IMR-90 (cell line): ENCODE results near the gene NOBOX. TPM values are rescaled to one million over a fixed set of nuclear protein-coding genes. Genes with fewer than 3 reads are reported as not detected.
"Not testable (repeated sequence)": the region's sequence is repeated elsewhere in the genome, so short reads cannot be mapped to it uniquely, and the experiment has no call there.

Experiments
- ATAC-seq: fragments of 200-7000 bp; cut with Tn5 transposase; 2 replicates; pipeline ENCODE4 v1.9.1; 2020; ENCODE audit warnings: low read depth, mild to moderate bottlenecking, moderate library complexity
- BruUV-seq: library from RNA; stranded (reverse); fragments of 400-500 nt; replicated peaks from 2 replicates; lab custom pipeline; 2021; lab: Mats Ljungman, UMichigan
- CTCF ChIA-PET: fragments of 300-600 bp; formaldehyde crosslinking; extraction: SDS; loops from one replicate; lab custom pipeline; 2021; ENCODE audit warnings: antibody characterized with exemption; lab: Yijun Ruan, JAX
- POLR2A ChIA-PET: fragments of 300-600 bp; sonication (Branson Sonifier 250); formaldehyde crosslinking; loops from one replicate; lab custom pipeline; 2022; ENCODE audit warnings: antibody characterized with exemption; ENCODE audit not compliant: unreplicated experiment; lab: Charles Lee
- DNase-seq: peaks from one replicate; pipeline ENCODE4 v3.0.0; 2013
- H2AFZ ChIP-seq: replicated peaks from 2 replicates; pipeline ENCODE3; 2013; ENCODE audit warnings: low read length, mild to moderate bottlenecking; ENCODE audit not compliant: poor library complexity
- H2AK5ac ChIP-seq: 2 replicates; pipeline ENCODE4 v1.6.1; 2013; ENCODE audit warnings: low read depth, low read length, inconsistent platforms
- H2AK9ac ChIP-seq: replicated peaks from 2 replicates; pipeline ENCODE3; 2013; ENCODE audit warnings: mild to moderate bottlenecking, low read depth, low read length, moderate library complexity; ENCODE audit not compliant: poor library complexity
- H2BK120ac ChIP-seq: 2 replicates; pipeline ENCODE4 v1.6.1; 2013; ENCODE audit warnings: low read depth, low read length, inconsistent platforms
- H2BK15ac ChIP-seq: 3 replicates; pipeline ENCODE4 v1.6.1; 2013; ENCODE audit warnings: low read depth, low read length, inconsistent platforms
- H2BK20ac ChIP-seq: 2 replicates; pipeline ENCODE4 v1.6.1; 2013; ENCODE audit warnings: low read depth, mild to moderate bottlenecking, inconsistent platforms, low read length, moderate library complexity
- H2BK5ac ChIP-seq: 2 replicates; pipeline ENCODE4 v1.6.1; 2013; ENCODE audit warnings: mild to moderate bottlenecking, low read depth, low read length, inconsistent platforms; ENCODE audit not compliant: poor library complexity, severe bottlenecking
- H3K14ac ChIP-seq: replicated peaks from 2 replicates; pipeline ENCODE4 v1.6.1; 2013; ENCODE audit warnings: low read depth, low read length, inconsistent platforms
- H3K18ac ChIP-seq: 2 replicates; pipeline ENCODE4 v1.6.1; 2013; ENCODE audit warnings: low read depth, low read length, control low read depth
- H3K23ac ChIP-seq: 2 replicates; pipeline ENCODE4 v1.6.1; 2013; ENCODE audit warnings: low read depth, low read length, inconsistent platforms
- H3K27ac ChIP-seq: 2 replicates; pipeline ENCODE4 v1.5.1; 2013; ENCODE audit warnings: mild to moderate bottlenecking, control low read depth, low read length; ENCODE audit not compliant: insufficient read depth
- H3K27me3 ChIP-seq: 2 replicates; pipeline ENCODE4 v1.6.1; 2013; ENCODE audit warnings: low read length; ENCODE audit not compliant: control insufficient read depth, insufficient read depth
- H3K36me3 ChIP-seq: 2 replicates; pipeline ENCODE4 v1.6.1; 2013; ENCODE audit warnings: low read length, mixed read lengths; ENCODE audit not compliant: control insufficient read depth, insufficient read depth
- H3K4ac ChIP-seq: 2 replicates; pipeline ENCODE4 v1.6.1; 2013; ENCODE audit warnings: low read depth, low read length, inconsistent platforms
- H3K4me1 ChIP-seq: 2 replicates; pipeline ENCODE4 v1.6.1; 2013; ENCODE audit warnings: low read length, mixed read lengths; ENCODE audit not compliant: control insufficient read depth, insufficient read depth
- H3K4me2 ChIP-seq: 2 replicates; pipeline ENCODE4 v1.6.1; 2013; ENCODE audit warnings: low read depth, mild to moderate bottlenecking, control low read depth, low read length, moderate library complexity
- H3K4me3 ChIP-seq: 2 replicates; pipeline ENCODE4 v1.5.1; 2013; ENCODE audit warnings: low read depth, mild to moderate bottlenecking, control low read depth, low read length, moderate library complexity; ENCODE audit not compliant: insufficient read depth
- H3K56ac ChIP-seq: 2 replicates; pipeline ENCODE4 v1.6.1; 2013; ENCODE audit warnings: low read length, inconsistent platforms; ENCODE audit not compliant: insufficient read depth; ENCODE audit errors: extremely low read depth
- H3K79me1 ChIP-seq, 2 experiments: 2 replicates each; pipeline ENCODE4 v1.6.1; 2013; ENCODE audit warnings: low read length in 2 of 2, inconsistent platforms in 1 of 2, low read depth in 1 of 2
- H3K9ac ChIP-seq: 2 replicates; pipeline ENCODE4 v1.6.1; 2013; ENCODE audit warnings: low read depth, low read length, control low read depth
- H3K9me1 ChIP-seq: 2 replicates; pipeline ENCODE4 v1.6.1; 2013; ENCODE audit warnings: low read length, inconsistent platforms; ENCODE audit not compliant: insufficient read depth
- H3K9me3 ChIP-seq: 2 replicates; pipeline ENCODE4 v1.6.1; 2013; ENCODE audit warnings: low read length; ENCODE audit not compliant: control insufficient read depth, insufficient read depth
- H4K20me1 ChIP-seq: 2 replicates; pipeline ENCODE4 v1.6.1; 2013; ENCODE audit warnings: low read length, inconsistent platforms; ENCODE audit not compliant: insufficient read depth
- H4K5ac ChIP-seq: 2 replicates; pipeline ENCODE4 v1.6.1; 2013; ENCODE audit warnings: mild to moderate bottlenecking, low read depth, low read length, control low read depth
- H4K8ac ChIP-seq, 2 experiments: 2 replicates each; pipeline ENCODE4 v1.6.1; 2013; ENCODE audit warnings: low read depth in 2 of 2, low read length in 2 of 2, control low read depth in 1 of 2, inconsistent platforms in 1 of 2
- H4K91ac ChIP-seq: 2 replicates; pipeline ENCODE4 v1.6.1; 2013; ENCODE audit warnings: low read depth, low read length, inconsistent platforms; ENCODE audit not compliant: insufficient read depth
- WGBS, 2 experiments: methylation state at CpG; one replicate each; pipeline versions ENCODE4 v1.1.5 to v1.1.7; 2013; ENCODE audit warnings: missing lambda C conversion rate in 2 of 2; ENCODE audit not compliant: insufficient read length in 1 of 2; ENCODE audit errors: extremely low coverage in 2 of 2; 5-methylcytosine and 5-hydroxymethylcytosine counted together
- dilution Hi-C: fragments of 300-500 bp; cut with HindIII; formaldehyde crosslinking; loops from one replicate; pipeline ENCODE4 v1.14.3; 2018; ENCODE audit warnings: low sequenced_read_pairs; ENCODE audit not compliant: unreplicated experiment
- in situ Hi-C: fragments of 300-500 bp; cut with MboI; formaldehyde crosslinking; loops from 3 replicates; pipeline ENCODE4 v1.14.3; 2019; ENCODE audit warnings: low sequenced_read_pairs, inconsistent platforms, mixed read lengths
- intact Hi-C: fragments of 100-400 bp; cut with micrococcal nuclease; formaldehyde crosslinking; loops from 2 replicates; pipeline ENCODE4 v1.10.0; 2022
- polyA plus RNA-seq, 3 experiments: library from polyadenylated mRNA; depleted of rRNA; stranded (reverse); fragments of >200 nt; gene quantifications; 2 replicates each; pipeline ENCODE4 v1.2.3, GENCODE V29; 2012; ENCODE audit warnings: low replicate concordance in 1 of 3
- total RNA-seq: library from RNA; depleted of rRNA; stranded (reverse); fragments of >200 nt; gene quantifications from 2 replicates; pipeline ENCODE4 v1.2.3, GENCODE V29; 2012

NOBOX gene
- total and polyA plus RNA-seq, 2 of the 4 experiments (the other 2 are of a cell fraction), result not detected

GRCh38 chr7:144418931-144419330 is 15.4 kb upstream of the NOBOX start:
- BruUV-seq, DNase-seq, H3K79me1 ChIP-seq, H2AK5ac ChIP-seq, H4K91ac ChIP-seq, H3K27ac ChIP-seq, H2BK5ac ChIP-seq, POLR2A ChIA-PET, H3K23ac ChIP-seq, in situ Hi-C loops, H2AFZ ChIP-seq, H3K4me1 ChIP-seq, H3K18ac ChIP-seq, H3K14ac ChIP-seq, intact Hi-C loops, H2AK9ac ChIP-seq, H2BK20ac ChIP-seq, CTCF ChIA-PET, dilution Hi-C loops, H3K27me3 ChIP-seq, H4K5ac ChIP-seq, H3K4me3 ChIP-seq, H3K9me3 ChIP-seq, ATAC-seq, H3K36me3 ChIP-seq, H3K4me2 ChIP-seq, H2BK15ac ChIP-seq, H4K8ac ChIP-seq, H4K20me1 ChIP-seq, H3K9ac ChIP-seq, H3K56ac ChIP-seq, H3K4ac ChIP-seq, H2BK120ac ChIP-seq, H3K9me1 ChIP-seq: not testable (repeated sequence)
- WGBS, 2 experiments, result no CpG with 5 or more reads among the region's 4 CpGs
